ENCODE results near the gene CXCR4.

CXCR4 gene
- 1.3 to 69.5 (median 31.9) reads per million in 18 experiments for total RNA-seq

DNA sequence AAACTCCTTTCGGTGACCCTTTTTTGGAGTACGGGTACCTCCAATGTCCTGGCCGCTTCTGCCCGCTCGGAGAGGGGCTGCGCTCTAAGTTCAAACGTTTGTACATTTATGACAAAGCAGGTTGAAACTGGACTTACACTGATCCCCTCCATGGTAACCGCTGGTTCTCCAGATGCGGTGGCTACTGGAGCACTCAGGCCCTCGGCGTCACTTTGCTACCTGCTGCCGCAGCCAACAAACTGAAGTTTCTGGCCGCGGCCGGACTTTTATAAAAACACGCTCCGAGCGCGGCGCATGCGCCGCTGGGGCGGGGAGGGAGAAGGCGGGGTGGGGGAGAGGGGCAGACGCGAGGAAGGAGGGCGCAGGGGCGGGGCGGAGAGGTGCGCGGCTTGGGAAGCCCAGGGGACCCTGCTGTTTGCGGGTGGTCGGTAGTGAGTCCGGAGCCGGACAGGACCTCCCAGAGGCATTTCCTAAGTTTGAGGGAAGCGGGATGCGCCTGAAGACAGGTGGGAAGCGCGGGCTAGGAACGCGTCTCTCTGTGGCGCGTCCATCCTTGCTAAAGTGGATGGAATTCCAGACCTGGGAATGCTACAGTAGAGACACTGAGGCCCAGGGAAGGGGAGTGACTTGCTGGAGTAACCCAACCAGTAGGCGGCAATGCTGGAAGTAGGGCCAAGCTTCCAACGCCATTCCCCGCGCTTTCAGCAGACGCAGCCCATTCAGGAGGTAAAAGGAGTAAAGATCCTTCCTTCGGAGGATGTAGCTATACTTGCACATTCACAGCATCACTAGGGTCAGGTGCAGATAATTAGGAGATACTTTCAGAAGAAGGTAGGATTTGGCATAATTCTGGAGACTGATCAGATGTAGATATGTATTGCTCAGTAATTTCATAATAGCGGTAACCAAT is at the start of gene CXCR4:
Gene CXCR4, minus strand, starts transcription at position 241 of the 910 bp plus-strand sequence. Its CDS starts 89 bp downstream, at position 152.
- DNase-seq: peak; percentile 72 to 79

DNA sequence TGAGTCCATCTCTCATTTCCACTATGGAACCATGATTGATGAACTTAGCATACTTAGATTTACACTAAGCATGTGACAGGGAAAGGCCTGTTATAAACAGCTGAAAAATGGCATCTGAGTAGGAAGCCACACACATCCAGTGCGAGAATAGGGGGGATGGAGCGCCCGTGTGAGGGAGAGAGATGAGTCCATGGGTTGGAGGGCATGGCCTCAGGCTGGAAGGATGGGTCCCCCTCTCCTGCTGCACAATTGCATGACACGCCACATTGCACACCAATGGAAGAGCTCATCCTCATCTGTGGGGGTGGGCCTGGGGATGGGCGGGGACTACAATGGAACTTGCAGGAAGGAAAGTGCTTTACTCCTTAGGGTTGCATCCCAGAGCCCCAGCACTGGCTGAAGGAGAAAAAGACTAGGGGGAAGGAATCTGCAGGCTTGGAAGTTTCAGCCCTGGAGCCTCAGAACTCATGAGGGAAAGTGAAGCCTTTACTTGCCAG is 46.4 kb upstream of the CXCR4 start:
- DNase-seq: no peak

DNA sequence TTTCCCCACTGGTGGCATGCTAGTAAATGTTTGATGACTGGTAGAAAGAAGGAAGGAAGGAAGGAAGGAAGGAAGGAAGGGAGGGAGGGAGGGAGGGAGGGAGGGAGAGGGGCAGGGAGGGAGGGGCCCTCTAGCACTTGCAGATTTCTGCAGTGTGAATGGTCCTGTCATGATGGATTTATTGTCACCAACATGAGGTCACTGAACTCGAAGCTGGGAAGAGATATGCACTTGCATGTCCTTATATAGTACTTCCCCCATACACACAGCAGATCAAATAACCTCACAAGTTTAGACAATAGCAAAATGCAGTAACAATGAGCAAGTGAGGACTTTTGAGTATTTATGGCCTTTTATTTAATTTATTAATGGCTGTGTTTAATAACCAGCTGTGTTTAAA is 44.5 kb upstream of the CXCR4 start:
- DNase-seq: no peak

DNA sequence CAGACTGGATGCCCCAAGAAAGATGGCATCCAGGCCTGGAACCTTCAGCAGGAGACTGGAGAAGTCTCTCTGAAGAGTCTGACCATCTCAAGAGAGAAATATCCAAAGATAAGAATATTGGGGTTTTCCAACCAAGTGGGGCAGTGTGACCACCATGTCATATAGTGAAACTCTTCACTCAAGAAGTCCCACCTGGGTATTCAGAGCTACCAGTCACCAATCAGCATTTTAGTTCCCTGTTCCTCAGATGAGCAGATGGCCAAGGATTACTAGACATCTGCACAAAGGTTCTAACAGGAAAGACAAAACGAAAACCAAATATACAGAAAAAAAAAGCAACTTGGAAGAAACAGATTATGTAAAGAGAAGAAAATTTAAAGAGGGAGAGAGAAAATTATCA is 38.5 kb upstream of the CXCR4 start:
- DNase-seq: no peak

DNA sequence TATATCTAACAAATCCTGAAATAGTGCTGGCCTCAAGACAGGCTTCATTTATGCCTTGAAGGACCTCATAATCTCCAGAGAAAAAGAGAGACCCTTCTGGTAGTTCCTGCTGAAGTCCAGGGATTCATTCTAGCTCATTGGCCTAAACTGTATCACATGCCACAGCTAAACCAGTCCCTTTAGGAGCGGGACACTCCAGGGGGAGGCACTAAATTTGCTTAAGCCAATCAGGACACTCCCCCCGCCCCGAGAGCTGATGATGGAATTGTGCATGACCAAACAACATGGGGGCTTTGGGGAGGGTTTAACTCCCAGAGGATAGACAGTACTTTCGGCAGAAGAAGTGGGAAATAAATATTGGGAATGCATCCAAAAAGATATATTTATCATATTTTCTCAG is 36.4 kb upstream of the CXCR4 start:
- DNase-seq: no peak

DNA sequence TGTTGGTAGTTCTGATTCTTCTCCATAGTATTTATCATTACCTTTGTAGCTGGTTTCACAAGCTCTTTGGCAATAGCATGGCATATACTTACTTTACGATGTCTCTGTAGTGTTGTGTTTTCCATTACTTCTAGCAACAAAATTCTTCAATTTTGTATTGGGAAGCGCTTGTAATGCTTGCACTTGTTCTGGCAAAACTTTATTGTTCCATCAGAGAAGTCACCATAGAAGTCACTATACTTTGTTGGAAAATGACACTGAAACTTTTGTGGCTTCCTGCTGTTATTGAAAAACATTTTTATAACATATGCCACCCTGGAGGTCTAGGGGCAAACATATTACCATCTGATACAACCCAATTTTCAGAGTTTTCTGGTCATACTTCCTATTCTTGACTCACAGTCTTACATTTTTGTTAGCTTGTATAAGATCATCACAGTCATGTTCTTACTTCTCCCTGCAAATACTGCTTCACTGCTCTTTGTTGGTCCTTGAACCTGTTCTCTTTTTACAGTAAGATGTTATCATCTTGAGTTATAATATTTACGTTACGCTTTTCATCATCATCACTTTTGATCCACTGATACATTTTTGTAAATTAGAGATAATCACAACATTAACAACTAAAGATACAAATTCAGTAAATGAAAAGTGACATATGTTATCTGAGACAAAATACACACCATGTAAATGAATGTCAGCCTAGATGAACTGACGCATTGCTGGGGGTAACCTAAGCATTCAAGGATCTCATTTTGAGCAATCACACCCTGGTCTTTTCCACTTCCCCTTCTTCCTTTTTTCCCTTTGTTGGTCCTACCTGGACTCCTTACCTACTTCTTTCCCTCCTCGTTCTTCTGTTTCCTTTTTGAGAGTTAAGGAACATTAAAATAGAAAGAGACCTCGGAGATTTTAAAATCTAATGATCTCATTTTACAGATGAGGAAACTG is 33.3 kb upstream of the CXCR4 start:
- no peak for DNase-seq

DNA sequence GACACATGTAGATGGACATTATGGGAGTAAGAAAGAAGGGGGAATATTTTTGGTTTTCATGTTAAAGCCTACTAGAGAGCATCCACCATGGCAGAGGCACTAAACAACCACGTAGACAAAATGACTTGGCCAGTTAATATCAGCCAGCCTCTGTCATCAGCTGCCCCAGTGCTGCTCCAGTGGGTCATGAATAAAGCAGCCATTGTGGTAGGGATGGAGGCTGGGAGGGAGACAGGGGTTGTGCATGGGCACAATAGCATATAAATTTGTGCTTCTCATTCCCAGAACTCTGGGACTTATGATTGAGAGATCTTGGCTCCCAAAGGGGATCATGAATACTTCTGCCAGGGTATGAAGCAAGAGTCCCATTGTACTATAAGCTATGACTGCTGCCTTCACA is 31.1 kb upstream of the CXCR4 start:
- no peak for DNase-seq

DNA sequence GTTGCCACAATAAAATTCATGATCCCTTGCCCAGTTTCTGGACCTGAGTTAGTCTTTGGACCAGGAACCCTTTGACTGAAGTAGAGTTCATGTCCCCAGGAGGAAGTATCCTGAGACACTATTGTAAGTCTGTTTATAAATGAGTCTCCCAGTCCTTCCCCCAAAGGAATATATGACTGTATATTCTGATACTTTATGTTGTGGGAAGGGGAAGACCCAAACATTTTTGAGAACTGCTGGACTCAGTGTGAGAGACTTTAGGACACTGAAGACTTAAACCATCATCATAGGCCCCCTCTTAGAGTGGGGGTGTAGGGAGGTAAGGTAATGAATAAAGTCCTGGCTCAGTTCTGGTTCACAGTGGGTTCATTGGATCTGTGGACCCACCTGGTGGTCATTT is 28.6 kb upstream of the CXCR4 start:
- DNase-seq: peak in 1 of 2 donors; percentile 1

DNA sequence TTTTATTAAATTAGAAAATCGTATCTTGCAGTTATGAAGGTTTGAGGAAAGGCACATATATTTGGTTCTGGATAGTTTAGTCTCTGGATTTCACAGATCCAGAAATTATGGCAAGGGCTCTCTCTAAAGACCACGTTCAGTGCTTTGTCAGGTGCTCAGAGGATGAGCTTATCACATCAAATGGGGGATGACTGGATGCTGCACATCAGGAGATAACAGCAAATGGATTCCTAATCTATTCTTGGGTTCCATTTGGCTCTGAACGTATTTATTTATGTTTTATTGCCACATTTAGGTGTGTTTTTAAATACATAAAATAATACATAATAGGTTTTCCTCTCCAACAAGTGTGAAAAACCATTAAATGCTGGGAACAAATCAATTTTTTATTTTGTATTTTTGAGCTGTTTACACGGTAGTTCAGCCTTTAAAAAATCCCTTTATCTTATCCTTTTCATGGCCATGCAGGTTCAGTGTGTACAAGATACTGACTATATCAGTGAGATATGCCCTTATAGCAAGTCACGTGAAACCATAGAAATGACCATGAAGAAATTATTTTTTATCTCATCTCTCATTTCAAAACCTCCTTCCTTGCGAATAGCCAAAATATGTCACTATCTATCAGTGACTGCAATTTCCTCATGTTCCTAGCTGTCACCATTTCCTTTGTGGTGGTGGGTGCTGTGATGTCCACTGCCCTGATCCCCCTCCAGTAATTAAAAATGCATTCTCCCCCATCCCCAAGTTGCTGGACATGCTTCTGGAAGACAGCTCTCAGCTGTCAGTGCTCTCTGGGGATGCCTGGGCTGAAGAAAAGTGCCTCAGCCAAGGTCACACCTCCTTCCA is 25.9 kb upstream of the CXCR4 start:
- peak in 1 of 2 donors; percentile 2 for DNase-seq

DNA sequence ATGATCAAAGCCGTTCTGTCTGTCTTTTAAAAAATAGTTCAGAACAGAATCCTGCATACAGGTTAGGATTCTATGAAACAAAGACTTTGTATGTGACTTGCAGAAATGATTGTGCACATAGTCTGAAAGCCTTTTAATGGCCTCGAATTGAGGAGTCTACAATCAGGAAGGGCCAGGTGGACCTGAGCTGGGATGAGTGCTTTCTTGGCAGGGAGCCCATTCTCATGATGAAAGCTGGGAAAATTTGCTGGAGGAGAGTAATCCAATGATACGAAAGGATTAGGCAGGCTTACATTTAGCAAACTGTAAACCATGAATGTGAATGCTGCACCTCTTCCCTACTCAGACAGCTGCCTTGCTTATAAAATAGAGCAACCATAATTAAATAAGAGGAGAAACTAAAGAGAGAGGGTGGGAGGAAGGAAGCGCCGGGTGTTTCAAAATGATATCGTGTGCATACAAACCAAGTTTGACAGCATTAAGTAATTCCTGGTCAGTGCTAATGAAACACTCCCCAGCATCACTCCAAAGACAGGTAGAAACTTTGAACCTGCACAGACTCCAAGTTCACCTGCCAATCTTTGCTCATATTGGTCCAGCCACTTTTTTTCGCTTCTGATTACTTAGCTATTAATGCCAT is 23.7 kb upstream of the CXCR4 start:
- DNase-seq: peak; percentile 25 to 27

DNA sequence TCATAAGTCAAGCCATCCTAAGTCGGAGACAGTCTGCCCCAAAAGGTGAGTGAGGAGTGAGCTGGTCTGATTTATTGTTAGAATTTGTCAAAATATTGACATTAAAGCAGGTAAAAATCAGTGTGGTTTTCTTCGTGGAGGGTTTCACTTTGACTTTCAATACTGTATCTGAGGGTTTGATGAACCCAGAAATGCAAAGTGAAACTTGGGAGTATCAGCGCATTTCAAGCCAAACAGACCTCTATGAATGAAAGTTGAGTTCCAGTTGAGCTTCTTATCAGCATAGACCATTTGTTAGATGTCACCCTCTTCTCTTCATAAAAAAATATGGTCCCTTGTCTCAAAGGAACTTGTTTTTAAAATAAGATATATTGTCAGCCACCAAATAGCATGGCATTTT is 21.7 kb upstream of the CXCR4 start:
- DNase-seq: no peak

DNA sequence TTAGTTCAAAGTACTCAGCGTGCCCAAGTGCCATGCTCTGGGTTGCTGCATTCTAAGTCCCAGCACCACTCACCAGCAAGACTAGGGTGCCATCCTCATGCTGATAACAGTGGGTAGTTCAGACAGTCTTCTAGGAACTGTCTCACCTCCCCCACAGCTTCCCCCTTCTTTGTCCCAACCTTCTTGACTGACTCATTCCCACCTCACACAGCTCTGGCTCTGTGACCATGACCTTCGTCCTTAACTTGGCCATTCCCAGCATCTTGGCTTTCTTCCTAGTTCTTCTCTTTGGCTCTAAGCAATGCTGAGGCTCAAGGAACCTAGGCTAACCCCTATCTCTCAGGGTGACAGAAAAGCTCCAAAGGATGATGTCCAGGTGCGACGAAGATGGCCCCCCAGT is 20.0 kb upstream of the CXCR4 start:
- peak; percentile 7 to 38 for DNase-seq

DNA sequence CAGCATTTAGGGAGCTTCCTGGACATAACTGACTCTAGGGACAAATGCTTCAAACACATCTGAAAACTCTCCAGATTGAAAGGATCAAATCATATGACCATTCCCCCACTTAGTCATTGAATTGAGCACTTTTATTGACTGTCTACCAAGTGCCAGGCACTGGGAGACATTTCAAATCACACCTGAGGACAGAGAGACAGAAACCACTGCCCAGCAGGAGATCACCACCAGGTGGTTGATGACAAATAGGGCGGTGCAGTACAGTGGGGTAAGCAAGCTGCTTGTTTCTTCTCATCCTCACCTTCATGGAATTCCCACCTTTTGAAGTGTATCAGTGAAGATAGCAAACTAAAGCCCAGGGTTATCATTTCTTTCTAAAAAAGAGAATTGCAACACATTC is 19.0 kb upstream of the CXCR4 start:
- peak in 1 of 2 donors; percentile 1 for DNase-seq

DNA sequence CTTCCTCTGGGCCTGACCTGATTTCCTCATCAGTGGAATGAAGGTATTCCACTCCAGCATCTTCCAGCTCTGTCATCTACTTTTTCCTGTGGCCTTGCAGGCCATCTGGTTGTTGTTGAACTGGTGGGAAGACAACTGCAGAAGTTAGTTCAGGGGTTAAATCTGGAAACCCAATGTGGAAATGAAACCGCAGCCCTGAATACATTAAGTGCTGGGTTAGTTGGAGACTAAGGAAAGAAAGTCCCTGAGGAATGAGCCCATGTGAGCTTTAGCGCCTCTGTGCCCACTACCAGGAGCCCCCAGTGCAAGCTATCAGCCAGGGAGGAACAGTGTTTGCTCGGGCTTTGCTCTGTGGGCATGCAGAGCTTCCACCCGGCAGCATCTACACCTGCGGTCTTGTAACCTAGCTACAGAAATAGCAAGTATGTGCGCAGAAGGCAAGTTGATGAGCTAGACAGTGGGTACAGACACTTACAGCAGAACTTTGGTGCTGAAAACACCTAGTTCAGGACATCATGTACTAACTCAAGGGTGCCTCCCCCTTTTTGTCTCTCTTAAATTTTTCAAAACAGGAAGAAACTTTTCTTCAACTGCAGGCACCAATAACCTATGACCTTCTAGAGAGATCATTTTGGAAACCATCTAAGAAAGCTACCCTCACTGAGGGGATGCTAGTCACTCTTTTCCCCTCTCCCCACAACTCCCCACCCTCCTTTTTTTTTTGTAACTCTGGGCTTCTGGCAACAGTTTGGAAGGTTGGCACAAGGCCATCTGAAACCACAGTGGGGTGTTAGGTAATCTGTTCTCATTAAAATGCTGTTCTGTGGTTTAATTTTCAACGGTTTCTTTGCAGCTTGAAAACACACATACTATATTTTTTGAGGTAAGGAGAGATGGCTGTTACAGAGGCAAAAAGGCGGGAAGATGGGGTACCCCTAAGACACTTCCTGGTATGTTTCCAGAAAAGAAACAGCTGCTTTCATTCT is 18.3 kb upstream of the CXCR4 start:
- DNase-seq: peak; percentile 43 to 53

DNA sequence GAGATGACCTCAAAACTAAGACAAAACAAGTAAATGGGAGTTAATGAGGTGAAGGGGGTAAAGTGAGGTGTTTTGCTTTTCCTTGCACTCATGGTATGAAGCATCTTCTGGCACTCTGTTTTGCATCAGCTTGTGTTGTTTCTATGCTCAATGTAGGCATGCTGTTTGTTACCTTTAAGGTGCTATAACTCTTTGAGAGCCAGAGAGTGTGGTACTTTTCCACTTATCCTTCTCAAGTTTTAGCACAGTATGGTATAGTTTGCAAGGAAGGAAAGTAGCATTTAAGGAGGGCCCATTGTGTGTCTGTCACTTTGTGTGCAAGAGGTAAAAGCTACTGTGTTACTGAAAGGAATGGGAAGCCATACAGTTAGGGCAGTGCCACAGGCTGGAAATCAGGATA is 17.5 kb upstream of the CXCR4 start:
- no peak for DNase-seq

DNA sequence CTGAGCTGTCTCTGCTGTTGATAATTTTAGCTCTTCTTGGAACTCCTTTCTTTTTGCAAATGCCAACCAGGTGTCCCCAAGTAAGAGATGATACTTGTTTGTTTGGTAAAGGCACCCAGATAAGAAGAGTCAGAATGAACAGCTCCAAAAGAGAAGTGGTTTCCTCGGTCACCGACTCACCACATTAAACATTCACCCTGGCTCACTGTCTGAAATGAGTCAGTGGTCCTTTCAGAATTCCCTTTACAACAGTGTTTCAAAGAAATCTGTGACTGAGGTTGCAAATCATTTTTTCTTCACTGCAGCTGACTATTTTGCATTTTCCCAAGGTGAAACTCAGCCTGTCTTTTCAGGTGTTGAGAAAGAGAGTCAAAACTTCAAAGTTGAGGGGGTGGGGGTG is 16.2 kb upstream of the CXCR4 start:
- DNase-seq: peak in 1 of 2 donors; percentile 18

DNA sequence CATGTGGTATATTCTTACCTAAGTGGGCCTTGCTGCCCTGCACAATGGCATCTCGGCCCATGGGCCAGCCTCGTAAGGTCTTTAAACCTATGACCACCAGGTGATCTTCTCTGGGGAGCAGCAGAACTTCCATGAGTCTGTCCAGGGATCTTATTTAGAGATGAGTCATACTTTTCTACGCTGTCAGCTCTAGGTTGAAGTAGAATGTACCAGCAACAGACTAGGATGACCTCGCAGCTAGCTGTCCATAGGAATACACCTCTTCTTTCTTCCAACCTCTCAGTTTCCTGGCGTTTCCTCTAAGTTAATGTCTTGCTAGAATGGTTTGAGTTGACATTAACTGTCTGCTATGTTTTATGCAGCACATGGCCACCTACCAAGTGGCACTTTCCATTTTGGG is 15.6 kb upstream of the CXCR4 start:
- DNase-seq: no peak

DNA sequence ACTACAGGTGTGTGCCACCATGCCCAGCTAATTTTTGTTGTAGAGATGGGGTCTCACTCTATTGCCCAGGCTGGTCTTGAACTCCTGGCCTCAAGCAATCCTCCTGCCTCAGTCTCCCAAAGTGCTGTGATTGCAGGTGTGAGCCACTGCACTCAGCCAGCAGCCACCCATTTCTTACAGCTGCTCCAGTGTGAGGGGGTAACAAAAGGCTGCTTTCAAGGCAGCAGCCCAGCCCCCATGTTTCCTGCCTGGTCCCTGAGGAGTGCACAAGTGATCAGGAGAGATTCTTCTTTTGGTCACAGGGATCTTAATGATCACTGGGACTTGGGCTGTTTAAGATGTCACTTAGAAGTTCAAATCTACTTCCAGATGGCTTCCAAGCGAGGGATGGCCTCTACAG is 15.2 kb upstream of the CXCR4 start:
- DNase-seq: peak in 1 of 2 donors; percentile 1

DNA sequence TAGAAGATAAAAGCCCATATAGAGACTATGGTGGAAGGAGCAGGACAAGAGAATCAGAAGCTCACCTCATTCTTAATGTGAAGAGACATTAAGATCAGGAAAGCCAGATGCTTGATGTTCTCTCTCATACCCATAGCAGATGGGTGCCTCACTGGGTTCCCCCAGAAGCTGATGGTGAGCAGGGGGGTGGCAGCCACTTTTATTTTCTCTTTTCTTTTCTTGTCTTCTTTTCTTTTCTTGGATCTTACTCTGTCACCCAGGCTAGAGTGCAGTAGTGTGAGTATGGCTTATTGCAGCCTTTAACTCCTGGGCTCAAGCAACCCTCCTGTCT is 14.8 kb upstream of the CXCR4 start:
- DNase-seq: peak in 1 of 2 donors; percentile 1
